ENCODE results near the gene CYP2E1.
"Not testable (repeated sequence)": the region's sequence is repeated elsewhere in the genome, so short reads cannot be mapped to it uniquely, and the experiment has no call there.

The CYP2E1 gene

GRCh38 chr10:133526957-133527588 is at the start of gene CYP2E1:
CYP2E1 (plus strand) TSS chr10:133527363; CDS start chr10:133527396, 33 bp downstream.
- DNase-seq: no peak
- TF ChIP-seq GATA1 (IDR thresholded peaks at IDR 0.05; ENCODE audit: low read depth, low read length): no peak
- TF ChIP-seq POLR2A (IDR thresholded peaks at IDR 0.05; ENCODE audit: low read length): no peak

GRCh38 chr10:133481086-133481643 is 46.0 kb upstream of the CYP2E1 start:
- TF ChIP-seq GATA1 (IDR thresholded peaks at IDR 0.05; ENCODE audit: low read depth, low read length) (no peak), POLR2A (IDR thresholded peaks at IDR 0.05; ENCODE audit: low read length) (no peak)
- no peak for DNase-seq

DNA sequence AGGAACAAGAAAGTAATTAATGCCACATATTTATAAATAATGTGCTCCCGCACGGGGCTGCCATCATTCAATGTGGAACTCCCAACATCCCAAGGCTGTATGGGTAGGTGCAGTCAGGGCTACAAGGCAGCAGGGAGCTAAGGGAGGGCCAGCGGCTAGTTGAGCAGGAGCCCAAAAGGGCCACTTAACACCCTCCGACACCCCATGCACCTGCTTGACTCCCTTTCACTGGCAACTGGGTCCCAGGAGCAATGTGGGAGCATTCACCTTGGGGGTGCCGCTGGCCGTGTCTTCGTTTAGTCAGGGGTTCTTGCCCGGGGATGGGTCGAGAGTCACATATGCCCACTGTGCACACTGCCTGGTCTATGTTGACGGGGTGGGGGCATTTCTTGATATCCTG is 45.5 kb upstream of the CYP2E1 start:
- TF ChIP-seq GATA1 (IDR thresholded peaks at IDR 0.05; ENCODE audit: low read depth, low read length): no peak
- no peak for TF ChIP-seq POLR2A (IDR thresholded peaks at IDR 0.05; ENCODE audit: low read length)
- DNase-seq: no peak

DNA sequence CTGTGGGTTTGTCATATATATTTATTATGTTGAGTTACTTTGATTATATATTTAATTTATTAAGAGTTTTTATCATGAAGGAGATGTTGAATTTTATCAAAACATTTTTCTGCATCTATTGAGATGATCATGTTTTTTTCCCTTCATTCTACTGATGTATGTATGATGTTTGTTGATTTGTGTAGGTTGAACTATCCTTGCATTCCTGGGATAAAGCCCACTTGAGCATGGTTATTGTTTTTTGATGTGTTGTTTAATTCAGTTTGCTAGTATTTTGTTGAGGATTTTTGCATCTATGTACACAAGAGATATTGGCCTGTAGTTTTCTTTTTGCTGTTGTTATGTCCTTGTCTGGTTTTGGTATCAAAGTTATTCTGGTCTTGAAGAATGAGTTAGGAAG is 42.3 kb upstream of the CYP2E1 start:
- TF ChIP-seq GATA1 (IDR thresholded peaks at IDR 0.05; ENCODE audit: low read depth, low read length): no peak
- no peak for TF ChIP-seq POLR2A (IDR thresholded peaks at IDR 0.05; ENCODE audit: low read length)
- peak in 1 of 2 experiments; percentile 17 for DNase-seq

- no peak for TF ChIP-seq GATA1 (IDR thresholded peaks at IDR 0.05; ENCODE audit: low read depth, low read length)
- TF ChIP-seq POLR2A (IDR thresholded peaks at IDR 0.05; ENCODE audit: low read length): no peak
- DNase-seq: no peak
These were observed 40.1 kb upstream of the CYP2E1 start for GRCh38 chr10:133487085-133487484.

DNA sequence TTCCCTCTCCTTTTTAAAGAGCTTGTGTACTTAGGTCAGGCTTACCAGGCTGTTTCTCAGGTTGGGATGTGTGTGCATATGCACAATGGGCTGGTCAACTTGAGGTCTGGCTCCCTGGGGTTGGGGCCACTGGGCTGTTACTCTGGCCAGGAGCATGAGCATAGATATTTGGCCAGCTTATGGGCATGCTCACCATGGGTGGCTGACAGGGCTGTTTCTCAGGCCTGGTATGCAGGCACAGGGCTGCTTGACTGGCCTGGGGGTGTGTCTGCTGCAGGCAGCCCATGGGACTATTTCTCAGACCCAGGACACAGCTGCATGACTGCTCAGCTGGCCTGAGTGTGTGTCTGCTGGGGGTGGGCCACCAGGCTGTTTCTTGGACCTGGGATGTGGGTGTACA is 38.8 kb upstream of the CYP2E1 start:
- TF ChIP-seq GATA1 (IDR thresholded peaks at IDR 0.05; ENCODE audit: low read depth, low read length) (no peak), POLR2A (IDR thresholded peaks at IDR 0.05; ENCODE audit: low read length) (no peak)
- no peak for DNase-seq

DNA sequence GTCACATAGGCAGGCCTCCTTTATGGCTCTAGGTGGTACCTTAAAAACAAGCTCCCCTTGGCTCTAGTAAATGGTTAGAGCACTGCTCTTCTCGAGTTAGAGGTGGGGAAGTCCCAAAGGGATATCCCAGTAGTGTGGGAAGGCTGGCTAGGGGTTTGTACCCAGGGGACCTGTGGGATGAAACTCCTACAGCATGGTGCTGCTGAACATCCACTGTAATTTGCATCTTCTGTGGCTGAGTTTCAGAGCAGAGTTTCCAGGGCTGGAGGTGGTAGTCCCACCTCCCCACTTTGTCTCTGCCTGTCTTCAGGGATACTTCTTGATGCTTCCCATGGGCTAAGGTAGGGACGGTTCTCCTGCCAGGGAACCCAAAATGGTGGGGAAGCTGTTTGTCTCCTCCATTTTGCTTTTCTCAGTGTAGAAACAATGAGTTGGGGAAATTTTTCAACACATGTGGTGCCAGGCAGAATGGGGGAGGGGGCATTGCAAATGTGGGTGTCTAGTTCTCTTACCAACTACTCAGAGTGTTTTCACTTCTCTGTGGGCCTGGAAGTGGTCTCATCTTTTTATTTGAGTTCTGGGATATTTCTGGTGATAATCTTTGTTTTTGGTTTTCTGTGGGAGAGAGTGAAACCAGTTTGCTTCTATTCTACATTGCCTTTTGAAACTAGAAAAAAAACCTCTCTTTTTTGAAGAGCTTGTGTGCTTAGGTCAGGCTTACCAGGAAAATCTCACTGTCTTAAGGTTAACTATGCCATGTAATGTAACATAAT is 37.2 kb upstream of the CYP2E1 start:
- no peak for TF ChIP-seq POLR2A (IDR thresholded peaks at IDR 0.05; ENCODE audit: low read length)
- TF ChIP-seq GATA1 (IDR thresholded peaks at IDR 0.05; ENCODE audit: low read depth, low read length): no peak
- no peak for DNase-seq

GRCh38 chr10:133493562-133493961 is 33.6 kb upstream of the CYP2E1 start:
- not testable (repeated sequence) for DNase-seq

DNA sequence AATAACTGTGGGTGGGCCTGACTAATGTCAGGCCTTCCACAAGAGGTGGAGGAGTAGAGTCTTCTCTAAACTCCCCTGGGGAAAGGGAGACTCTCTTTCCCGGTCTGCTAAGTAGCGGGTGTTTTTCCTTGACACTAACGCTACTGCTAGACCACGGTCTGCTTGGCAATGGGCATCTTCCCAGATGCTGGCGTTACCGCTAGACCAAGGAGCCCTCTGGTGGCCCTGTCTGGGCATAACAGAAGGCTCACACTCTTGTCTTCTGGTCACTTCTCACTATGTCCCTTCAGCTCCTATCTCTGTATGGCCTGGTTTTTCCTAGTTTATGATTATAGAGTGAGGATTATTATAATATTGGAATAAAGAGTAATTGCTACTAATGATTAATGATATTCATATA is 29.8 kb upstream of the CYP2E1 start:
- DNase-seq: peak; percentile 8 to 15

DNA sequence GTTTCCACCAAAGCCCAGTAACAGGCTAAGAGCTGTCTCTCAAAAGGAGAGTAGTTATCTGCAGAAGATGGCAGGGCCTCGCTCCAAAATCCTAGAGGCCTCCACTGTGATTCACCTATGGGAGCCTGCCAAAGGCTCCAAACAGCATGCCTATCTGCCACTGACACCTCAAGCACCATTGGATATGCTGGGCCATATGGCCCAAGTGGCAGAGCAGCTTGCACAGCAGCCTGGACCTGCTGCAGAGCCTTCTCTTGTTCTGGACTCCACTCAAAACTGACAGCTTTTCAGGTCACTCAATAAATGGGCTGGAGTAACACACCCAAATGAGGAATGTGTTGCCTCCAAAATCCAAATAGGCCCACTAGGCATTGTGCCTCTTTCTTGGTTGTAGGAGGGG is 28.0 kb upstream of the CYP2E1 start:
- not testable (repeated sequence) for DNase-seq

GRCh38 chr10:133500897-133501296 is 26.3 kb upstream of the CYP2E1 start:
- DNase-seq: not testable (repeated sequence)

DNA sequence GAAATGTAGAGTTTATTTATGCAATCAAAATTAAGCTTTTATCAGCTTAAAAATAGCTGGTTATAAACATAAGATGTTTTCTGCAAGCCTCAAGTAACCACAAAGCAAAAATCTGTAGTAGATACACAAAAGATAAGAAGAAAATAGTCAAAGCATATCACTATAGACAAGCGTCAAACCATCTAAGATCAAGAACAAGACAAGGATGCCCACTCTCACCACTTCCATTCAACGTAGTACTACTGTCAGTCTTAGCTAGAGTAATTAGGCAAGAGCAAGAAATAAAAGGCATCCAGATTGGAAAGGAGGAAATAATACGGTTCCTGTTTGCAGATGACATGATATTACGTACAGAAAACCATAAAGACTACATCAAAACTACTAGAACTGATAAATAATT is 17.5 kb upstream of the CYP2E1 start:
- TF ChIP-seq POLR2A (IDR thresholded peaks at IDR 0.05; ENCODE audit: low read length) (no peak), GATA1 (IDR thresholded peaks at IDR 0.05; ENCODE audit: low read depth, low read length) (no peak)
- no peak for DNase-seq

DNA sequence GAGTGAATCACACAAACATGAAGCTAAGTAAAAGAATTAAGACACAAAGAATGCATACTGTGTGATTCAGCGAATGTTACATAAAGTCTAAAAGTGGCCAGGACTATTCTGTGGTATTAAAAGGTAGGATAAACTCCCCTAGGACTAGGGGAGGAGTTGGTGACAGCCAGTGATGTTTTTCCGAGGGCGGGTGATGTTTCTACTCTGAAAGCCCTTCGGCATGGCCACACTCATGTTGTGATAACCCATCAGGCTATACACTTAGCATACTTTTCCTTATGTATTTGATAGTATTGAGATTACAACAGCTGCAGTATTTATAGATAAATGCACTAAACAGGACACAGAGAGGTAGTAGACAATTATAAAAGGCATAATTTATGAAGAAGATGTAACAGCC is 15.8 kb upstream of the CYP2E1 start:
- TF ChIP-seq GATA1 (IDR thresholded peaks at IDR 0.05; ENCODE audit: low read depth, low read length): no peak
- TF ChIP-seq POLR2A (IDR thresholded peaks at IDR 0.05; ENCODE audit: low read length): no peak
- no peak for DNase-seq

GRCh38 chr10:133511907-133512528 is 15.1 kb upstream of the CYP2E1 start:
- DNase-seq: no peak
- TF ChIP-seq GATA1 (IDR thresholded peaks at IDR 0.05; ENCODE audit: low read depth, low read length) (no peak), POLR2A (IDR thresholded peaks at IDR 0.05; ENCODE audit: low read length) (no peak)

DNA sequence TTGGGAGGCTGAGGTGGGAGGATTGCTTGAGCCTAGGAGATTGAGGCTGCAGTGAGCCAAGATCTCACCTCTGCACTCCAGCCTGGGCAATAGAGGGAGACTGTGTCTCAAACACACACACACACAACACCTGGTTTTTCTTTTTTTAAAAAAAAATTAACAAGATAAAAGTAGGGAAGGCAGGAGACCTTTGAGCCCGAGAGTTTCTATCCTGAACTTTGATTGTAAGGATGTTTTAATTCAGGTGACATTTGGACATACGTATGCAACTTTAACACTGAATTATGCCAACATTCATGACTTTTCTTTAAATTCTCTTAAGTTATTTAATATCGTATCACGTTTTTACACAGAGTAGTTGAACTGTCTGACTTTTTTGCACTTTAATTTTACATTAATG is 11.7 kb upstream of the CYP2E1 start:
- TF ChIP-seq GATA1 (IDR thresholded peaks at IDR 0.05; ENCODE audit: low read depth, low read length) (no peak), POLR2A (IDR thresholded peaks at IDR 0.05; ENCODE audit: low read length) (no peak)
- no peak for DNase-seq
